K562 (cell line): ENCODE measurements around the gene KCNAB1. TPM values are rescaled to one million over a fixed set of nuclear protein-coding genes. Genes with fewer than 3 reads are reported as not detected.
A peak's percentile ranks its signal among the peaks of the same experiment; 100 is the strongest.

Experiments used
- BRD4 ChIP-seq: fragments of 200-600 bp; sonication (generic); IDR thresholded peaks from 2 replicates; pipeline ENCODE4 v1.6.1; 2017; ENCODE audit warnings: inconsistent platforms
- CEBPB ChIP-seq: fragments of 450-650 bp; IDR thresholded peaks from 2 replicates; pipeline ENCODE4 v1.6.1; 2016; ENCODE audit warnings: missing genetic modification characterization, missing compliant biosample characterization
- HCFC1 ChIP-seq: IDR thresholded peaks from 2 replicates; pipeline ENCODE4 v1.6.1; 2012; ENCODE audit warnings: low read depth, low read length, improper control_type of control experiment
- MBD1 ChIP-seq: fragments of 250-450 bp; sonication (Bioruptor Pico); IDR thresholded peaks from 2 replicates; pipeline ENCODE4 v1.8.0; 2022; ENCODE audit warnings: inconsistent platforms
- MCM2 ChIP-seq: fragments of 450-650 bp; IDR thresholded peaks from 2 replicates; pipeline ENCODE4 v1.6.1; 2017; ENCODE audit warnings: low read depth, mild to moderate bottlenecking
- TCF7L2 ChIP-seq: fragments of 150-350 bp; IDR thresholded peaks from 2 replicates; pipeline ENCODE4 v1.6.1; 2016; ENCODE audit warnings: low read depth, mild to moderate bottlenecking, low read length, moderate library complexity
- polyA plus RNA-seq, 8 experiments: library from polyadenylated mRNA; depleted of rRNA in 4 of 8; stranded (reverse) in 5 of 8; unstranded in 3 of 8; fragments of >200 nt; fragmentation: Nextera tagmentation in 2 of 8; fragmentation: Illumina TruSeq in 1 of 8; extraction: Ambion mirVana in 2 of 8; extraction: Trizol in 1 of 8; gene quantifications; 2 replicates each; pipeline versions ENCODE4 v1.2.1 to v1.2.3, GENCODE V29; 2011 to 2014; ENCODE audit warnings: inconsistent platforms in 1 of 8, missing spikeins in 1 of 8
- total RNA-seq, 7 experiments: library from RNA; depleted of rRNA in 6 of 7; stranded (reverse); fragments of >200 nt in 6 of 7; fragmentation: Illumina TruSeq in 2 of 7; extraction: Trizol in 2 of 7; gene quantifications; 2 replicates each; pipeline versions ENCODE4 v1.2.1 to v1.2.3, GENCODE V29; 2011 to 2021; ENCODE audit warnings: low replicate concordance in 1 of 7
- TF ChIP-seq, protein P1 (sequence below): sonication (generic); formaldehyde crosslinking; IDR thresholded peaks from 2 replicates; pipeline ENCODE4 v1.8.0; 2023; ENCODE audit warnings: mild to moderate bottlenecking, missing genetic modification reagents
- TF ChIP-seq, protein P2 (sequence below): IDR thresholded peaks from 2 replicates; pipeline ENCODE4 v1.6.1; 2016; ENCODE audit warnings: missing genetic modification characterization, missing compliant biosample characterization

KCNAB1 gene
- total and polyA plus RNA-seq, 9 of the 15 experiments (the other 6 are each of a cell fraction or from before 2014, with no cell fraction given) = 0.14 to 1.2 (median 0.51) TPM

GRCh38 chr3:156323466-156323865 lies 203.1 kb downstream of the KCNAB1 start (continued):
- TF ChIP-seq HCFC1 (no peak), BRD4 (no peak), MCM2 (no peak), TCF7L2 (no peak), CEBPB (tag) (peak; percentile 77), MBD1 (CRISPR knock-in tag) (no peak)
- TF ChIP-seq, protein P1, sequence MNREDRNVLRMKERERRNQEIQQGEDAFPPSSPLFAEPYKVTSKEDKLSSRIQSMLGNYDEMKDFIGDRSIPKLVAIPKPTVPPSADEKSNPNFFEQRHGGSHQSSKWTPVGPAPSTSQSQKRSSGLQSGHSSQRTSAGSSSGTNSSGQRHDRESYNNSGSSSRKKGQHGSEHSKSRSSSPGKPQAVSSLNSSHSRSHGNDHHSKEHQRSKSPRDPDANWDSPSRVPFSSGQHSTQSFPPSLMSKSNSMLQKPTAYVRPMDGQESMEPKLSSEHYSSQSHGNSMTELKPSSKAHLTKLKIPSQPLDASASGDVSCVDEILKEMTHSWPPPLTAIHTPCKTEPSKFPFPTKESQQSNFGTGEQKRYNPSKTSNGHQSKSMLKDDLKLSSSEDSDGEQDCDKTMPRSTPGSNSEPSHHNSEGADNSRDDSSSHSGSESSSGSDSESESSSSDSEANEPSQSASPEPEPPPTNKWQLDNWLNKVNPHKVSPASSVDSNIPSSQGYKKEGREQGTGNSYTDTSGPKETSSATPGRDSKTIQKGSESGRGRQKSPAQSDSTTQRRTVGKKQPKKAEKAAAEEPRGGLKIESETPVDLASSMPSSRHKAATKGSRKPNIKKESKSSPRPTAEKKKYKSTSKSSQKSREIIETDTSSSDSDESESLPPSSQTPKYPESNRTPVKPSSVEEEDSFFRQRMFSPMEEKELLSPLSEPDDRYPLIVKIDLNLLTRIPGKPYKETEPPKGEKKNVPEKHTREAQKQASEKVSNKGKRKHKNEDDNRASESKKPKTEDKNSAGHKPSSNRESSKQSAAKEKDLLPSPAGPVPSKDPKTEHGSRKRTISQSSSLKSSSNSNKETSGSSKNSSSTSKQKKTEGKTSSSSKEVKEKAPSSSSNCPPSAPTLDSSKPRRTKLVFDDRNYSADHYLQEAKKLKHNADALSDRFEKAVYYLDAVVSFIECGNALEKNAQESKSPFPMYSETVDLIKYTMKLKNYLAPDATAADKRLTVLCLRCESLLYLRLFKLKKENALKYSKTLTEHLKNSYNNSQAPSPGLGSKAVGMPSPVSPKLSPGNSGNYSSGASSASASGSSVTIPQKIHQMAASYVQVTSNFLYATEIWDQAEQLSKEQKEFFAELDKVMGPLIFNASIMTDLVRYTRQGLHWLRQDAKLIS = no peak
- TF ChIP-seq, protein P2, sequence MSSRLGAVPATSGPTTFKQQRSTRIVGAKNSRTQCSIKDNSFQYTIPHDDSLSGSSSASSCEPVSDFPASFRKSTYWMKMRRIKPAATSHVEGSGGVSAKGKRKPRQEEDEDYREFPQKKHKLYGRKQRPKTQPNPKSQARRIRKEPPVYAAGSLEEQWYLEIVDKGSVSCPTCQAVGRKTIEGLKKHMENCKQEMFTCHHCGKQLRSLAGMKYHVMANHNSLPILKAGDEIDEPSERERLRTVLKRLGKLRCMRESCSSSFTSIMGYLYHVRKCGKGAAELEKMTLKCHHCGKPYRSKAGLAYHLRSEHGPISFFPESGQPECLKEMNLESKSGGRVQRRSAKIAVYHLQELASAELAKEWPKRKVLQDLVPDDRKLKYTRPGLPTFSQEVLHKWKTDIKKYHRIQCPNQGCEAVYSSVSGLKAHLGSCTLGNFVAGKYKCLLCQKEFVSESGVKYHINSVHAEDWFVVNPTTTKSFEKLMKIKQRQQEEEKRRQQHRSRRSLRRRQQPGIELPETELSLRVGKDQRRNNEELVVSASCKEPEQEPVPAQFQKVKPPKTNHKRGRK = no peak
- TF ChIP-seq, all 486 proteins: peak for 3
